ENCODE results near the gene GSKIP. TPM values are rescaled to one million over a fixed set of nuclear protein-coding genes. Genes with fewer than 3 reads are reported as not detected.

The GSKIP gene
- total and polyA plus RNA-seq, 2 donors (not counting 1 experiment from before 2014, with no cell fraction given): 30.2 to 45.5 TPM

GRCh38 chr14:96405677-96406076 lies 42.4 kb downstream of the GSKIP start:
- no peaks in the 10 kb centered on the region for H3K4me1 ChIP-seq (ENCODE audit: control insufficient read depth, extremely low read depth, insufficient read depth, low read length)
- no peak overlapping the region for H3K4me2 ChIP-seq (ENCODE audit: extremely low read depth, insufficient read depth, low read length)
- H3K9me3 ChIP-seq (ENCODE audit: control insufficient read depth, insufficient read depth, low read depth, low read length): no peaks in the 10 kb centered on the region
- no peak overlapping the region for H3K9ac ChIP-seq (ENCODE audit: insufficient read depth, low read length)
- H2AFZ ChIP-seq (ENCODE audit: low read length): no peak overlapping the region
- H3K27ac ChIP-seq (ENCODE audit: insufficient read depth, low read length): no peak overlapping the region
- no peaks in the 10 kb centered on the region for H3K36me3 ChIP-seq (ENCODE audit: control insufficient read depth, insufficient read depth, low read length)
- H3K4me3 ChIP-seq (replicated peaks in 1 of 4; ENCODE audit: control extremely low read depth in 1 of 4, insufficient read depth in 1 of 4, low read depth in 3 of 4, low read length in 4 of 4): no peak overlapping the region
- no peak for DNase-seq (ENCODE audit: low read depth in 2 of 2)
- TF ChIP-seq CTCF (conservative IDR thresholded peaks at IDR 0.05 in 1 of 2, IDR thresholded peaks at IDR 0.05 in 1 of 2; ENCODE audit: low read depth in 1 of 2, low read length in 2 of 2): no peak
- TF ChIP-seq EZH2 (IDR thresholded peaks at IDR 0.05; ENCODE audit: low read length, missing control alignments): no peak
- H4K20me1 ChIP-seq (ENCODE audit: control insufficient read depth, extremely low read depth, insufficient read depth, low read length): no peaks in the 10 kb centered on the region
- no peaks in the 10 kb centered on the region for H3K79me2 ChIP-seq (ENCODE audit: control insufficient read depth, insufficient read depth, low read length)
- peaks cover 3% of the 10 kb centered on the region for H3K27me3 ChIP-seq (ENCODE audit: control insufficient read depth, insufficient read depth, low read length)

GRCh38 chr14:96407935-96408570 lies 44.7 kb downstream of the GSKIP start:
- no peak for DNase-seq (ENCODE audit: low read depth in 2 of 2)
- no peaks in the 10 kb centered on the region for H3K4me1 ChIP-seq (ENCODE audit: control insufficient read depth, extremely low read depth, insufficient read depth, low read length)
- H3K27ac ChIP-seq (ENCODE audit: insufficient read depth, low read length): no peak overlapping the region
- no peaks in the 10 kb centered on the region for H3K36me3 ChIP-seq (ENCODE audit: control insufficient read depth, insufficient read depth, low read length)
- no peak overlapping the region for H2AFZ ChIP-seq (ENCODE audit: low read length)
- H3K79me2 ChIP-seq (ENCODE audit: control insufficient read depth, insufficient read depth, low read length): no peaks in the 10 kb centered on the region
- TF ChIP-seq EZH2 (IDR thresholded peaks at IDR 0.05; ENCODE audit: low read length, missing control alignments): no peak
- no peak for TF ChIP-seq CTCF (conservative IDR thresholded peaks at IDR 0.05 in 1 of 2, IDR thresholded peaks at IDR 0.05 in 1 of 2; ENCODE audit: low read depth in 1 of 2, low read length in 2 of 2)
- no peaks in the 10 kb centered on the region for H3K9me3 ChIP-seq (ENCODE audit: control insufficient read depth, insufficient read depth, low read depth, low read length)
- no peaks in the 10 kb centered on the region for H4K20me1 ChIP-seq (ENCODE audit: control insufficient read depth, extremely low read depth, insufficient read depth, low read length)
- no peak overlapping the region for H3K4me3 ChIP-seq (replicated peaks in 1 of 4; ENCODE audit: control extremely low read depth in 1 of 4, insufficient read depth in 1 of 4, low read depth in 3 of 4, low read length in 4 of 4)
- H3K4me2 ChIP-seq (ENCODE audit: extremely low read depth, insufficient read depth, low read length): no peak overlapping the region
- H3K9ac ChIP-seq (ENCODE audit: insufficient read depth, low read length): no peak overlapping the region
- H3K27me3 ChIP-seq (ENCODE audit: control insufficient read depth, insufficient read depth, low read length): no peaks in the 10 kb centered on the region

DNA sequence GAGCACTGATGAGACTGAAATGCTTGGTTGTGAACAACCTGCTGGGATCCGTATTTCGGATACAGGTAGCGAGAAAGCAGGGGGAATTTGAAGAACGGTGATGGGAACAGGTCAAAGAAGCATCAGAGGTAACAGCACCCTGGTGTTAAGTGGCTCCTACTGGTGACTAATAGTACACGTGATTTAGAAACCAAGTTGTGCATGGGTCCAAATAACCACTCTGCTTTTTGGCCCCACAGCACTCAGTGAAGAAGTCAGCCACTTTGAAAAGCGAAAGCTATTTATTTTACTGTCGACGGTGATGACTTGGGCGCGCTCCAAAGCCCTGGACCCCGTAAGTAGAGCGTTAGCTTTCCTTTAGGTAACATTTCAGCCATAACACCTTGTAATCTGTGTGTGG lies 45.3 kb downstream of the GSKIP start:
- no peaks in the 10 kb centered on the region for H3K27me3 ChIP-seq (ENCODE audit: control insufficient read depth, insufficient read depth, low read length)

More for the DNA sequence above, 45.3 kb downstream of the GSKIP start:
- Histone ChIP-seq H3K27ac (ENCODE audit: insufficient read depth, low read length) (no peak overlapping the region), H3K9ac (ENCODE audit: insufficient read depth, low read length) (no peak overlapping the region), H2AFZ (ENCODE audit: low read length) (no peak overlapping the region), H3K79me2 (ENCODE audit: control insufficient read depth, insufficient read depth, low read length) (no peaks in the 10 kb centered on the region), H3K4me3 (replicated peaks in 1 of 4; ENCODE audit: control extremely low read depth in 1 of 4, insufficient read depth in 1 of 4, low read depth in 3 of 4, low read length in 4 of 4) (no peak overlapping the region), H3K9me3 (ENCODE audit: control insufficient read depth, insufficient read depth, low read depth, low read length) (no peaks in the 10 kb centered on the region), H3K4me1 (ENCODE audit: control insufficient read depth, extremely low read depth, insufficient read depth, low read length) (no peaks in the 10 kb centered on the region), H3K36me3 (ENCODE audit: control insufficient read depth, insufficient read depth, low read length) (no peaks in the 10 kb centered on the region), H4K20me1 (ENCODE audit: control insufficient read depth, extremely low read depth, insufficient read depth, low read length) (no peaks in the 10 kb centered on the region), H3K4me2 (ENCODE audit: extremely low read depth, insufficient read depth, low read length) (no peak overlapping the region)
- TF ChIP-seq EZH2 (IDR thresholded peaks at IDR 0.05; ENCODE audit: low read length, missing control alignments): no peak
- TF ChIP-seq CTCF (conservative IDR thresholded peaks at IDR 0.05 in 1 of 2, IDR thresholded peaks at IDR 0.05 in 1 of 2; ENCODE audit: low read depth in 1 of 2, low read length in 2 of 2): no peak
- DNase-seq (ENCODE audit: low read depth in 2 of 2): no peak

All from fibroblast of lung (primary cell).